Fibroblast of lung (primary cell): ENCODE measurements around the gene ZDHHC9.

Source experiments
- CTCF ChIP-seq, 2 donors: IDR thresholded peaks in 1 of 2; conservative IDR thresholded peaks in 1 of 2; 1 replicate in 1 of 2; 2 replicates in 1 of 2; pipeline ENCODE4 v1.5.1; 2011 to 2012; ENCODE audit warnings: low read length in 2 of 2, control low read depth in 1 of 2, inconsistent platforms in 1 of 2, low read depth in 1 of 2, mild to moderate bottlenecking in 1 of 2
- EZH2 ChIP-seq: IDR thresholded peaks from 2 replicates; pipeline ENCODE4 v1.5.1; 2012; ENCODE audit warnings: low read length, control low read depth, mild to moderate bottlenecking; ENCODE audit errors: missing control alignments

GRCh38 chrX:129842510-129843208 lies 1.0 kb downstream of the ZDHHC9 start:
- TF ChIP-seq CTCF (conservative IDR thresholded peaks at IDR 0.05 in 1 of 2, IDR thresholded peaks at IDR 0.05 in 1 of 2; ENCODE audit: low read depth in 1 of 2, low read length in 2 of 2) (no peak), EZH2 (no peak)
